NCI-H1930 (cell line): ENCODE data around the gene CNOT1.
"Not testable (repeated sequence)": the region's sequence is repeated elsewhere in the genome, so short reads cannot be mapped to it uniquely, and the experiment has no call there.

Experiments
- DNase-seq, 2 experiments: peaks; one replicate each; lab custom pipeline; 2025; lab: John Stamatoyannopoulos, UW

CNOT1 gene

GRCh38 chr16:58638148-58639036, 8.8 kb upstream of the CNOT1 start:
- DNase-seq = no peak

- not testable (repeated sequence) for DNase-seq
Observed at GRCh38 chr16:58637021-58637420, 7.4 kb upstream of the CNOT1 start.

- no peak for DNase-seq
Observed at GRCh38 chr16:58636466-58636865, 6.8 kb upstream of the CNOT1 start.

GRCh38 chr16:58635502-58635901, 5.9 kb upstream of the CNOT1 start:
- DNase-seq = no peak

- DNase-seq = no peak
Observed at GRCh38 chr16:58634265-58634802, 4.7 kb upstream of the CNOT1 start.

- DNase-seq = no peak
Observed at GRCh38 chr16:58628845-58629732, 537 bp downstream of the CNOT1 start.

- DNase-seq = no peak
Observed at GRCh38 chr16:58624209-58624608, 5.4 kb downstream of the CNOT1 start.

GRCh38 chr16:58620396-58620795, 9.2 kb downstream of the CNOT1 start:
- DNase-seq = no peak

- no peak for DNase-seq
Observed at GRCh38 chr16:58615280-58615679, 14.3 kb downstream of the CNOT1 start.

GRCh38 chr16:58614860-58615259, 14.8 kb downstream of the CNOT1 start:
- DNase-seq = no peak

- DNase-seq = no peak
Observed at GRCh38 chr16:58614212-58614611, 15.4 kb downstream of the CNOT1 start.

- not testable (repeated sequence) for DNase-seq
Observed at GRCh38 chr16:58612965-58613364, 16.7 kb downstream of the CNOT1 start.

- DNase-seq = no peak
Observed at GRCh38 chr16:58608601-58609136, 21.0 kb downstream of the CNOT1 start.

GRCh38 chr16:58605562-58605961, 24.1 kb downstream of the CNOT1 start:
- no peak for DNase-seq

GRCh38 chr16:58591083-58591482, 38.5 kb downstream of the CNOT1 start:
- DNase-seq = no peak

- no peak for DNase-seq
Observed at GRCh38 chr16:58589326-58589905, 40.2 kb downstream of the CNOT1 start.

- no peak for DNase-seq
Observed at GRCh38 chr16:58588406-58588805, 41.2 kb downstream of the CNOT1 start.

GRCh38 chr16:58586340-58587030, 43.1 kb downstream of the CNOT1 start:
- no peak for DNase-seq

GRCh38 chr16:58584831-58585505, 44.7 kb downstream of the CNOT1 start:
- no peak for DNase-seq

GRCh38 chr16:58582971-58583765, 46.5 kb downstream of the CNOT1 start:
- no peak for DNase-seq
